HEK293T (cell line): Measurements from ENCODE around the gene BRAF.

Experiments used
- CTCF ChIA-PET: fragments of 350-600 bp; formaldehyde crosslinking; extraction: SDS; loops from one replicate; lab custom pipeline; 2021; ENCODE audit warnings: antibody characterized with exemption, inconsistent platforms; lab: Yijun Ruan, JAX
- POLR2A ChIA-PET: fragments of 350-600 bp; formaldehyde crosslinking; extraction: SDS; loops from one replicate; lab custom pipeline; 2020; ENCODE audit warnings: antibody characterized with exemption, inconsistent platforms; lab: Yijun Ruan, JAX
- DNase-seq: peaks from one replicate; pipeline ENCODE4 v3.0.0; 2012; ENCODE audit warnings: mixed read lengths; ENCODE audit errors: extremely low spot score
- ARNT ChIP-seq: fragments of 450-650 bp; IDR thresholded peaks from 2 replicates; pipeline ENCODE4 v1.6.1; 2017; ENCODE audit warnings: mild to moderate bottlenecking
- BHLHE40 ChIP-seq: fragments of 450-650 bp; IDR thresholded peaks from 2 replicates; pipeline ENCODE4 v1.6.1; 2016; ENCODE audit warnings: mild to moderate bottlenecking, moderate library complexity, borderline replicate concordance
- CTBP1 ChIP-seq: fragments of 450-650 bp; IDR thresholded peaks from 2 replicates; pipeline ENCODE4 v1.6.1; 2016; ENCODE audit warnings: borderline replicate concordance
- ELF4 ChIP-seq: fragments of 450-650 bp; IDR thresholded peaks from 2 replicates; pipeline ENCODE4 v1.6.1; 2017; ENCODE audit warnings: antibody characterized with exemption
- FOXA1 ChIP-seq: fragments of 450-650 bp; IDR thresholded peaks from 2 replicates; pipeline ENCODE4 v1.6.1; 2016; ENCODE audit warnings: mild to moderate bottlenecking
- FOXK2 ChIP-seq: fragments of 450-650 bp; IDR thresholded peaks from 2 replicates; pipeline ENCODE4 v1.6.1; 2016; ENCODE audit warnings: mild to moderate bottlenecking
- FOXM1 ChIP-seq: fragments of 450-650 bp; IDR thresholded peaks from 2 replicates; pipeline ENCODE4 v1.6.1; 2017; ENCODE audit warnings: mild to moderate bottlenecking, borderline replicate concordance
- HDGF ChIP-seq: fragments of 450-650 bp; IDR thresholded peaks from 2 replicates; pipeline ENCODE4 v1.6.1; 2017; ENCODE audit warnings: antibody characterized with exemption, borderline replicate concordance
- L3MBTL2 ChIP-seq: fragments of 450-650 bp; conservative IDR thresholded peaks from 2 replicates; pipeline ENCODE4 v1.6.1; 2016; ENCODE audit warnings: mild to moderate bottlenecking
- LEF1 ChIP-seq: fragments of 450-650 bp; IDR thresholded peaks from 2 replicates; pipeline ENCODE4 v1.6.1; 2017; ENCODE audit warnings: mild to moderate bottlenecking, borderline replicate concordance
- NFRKB ChIP-seq: fragments of 450-650 bp; IDR thresholded peaks from 2 replicates; pipeline ENCODE4 v1.6.1; 2016; ENCODE audit warnings: mild to moderate bottlenecking, moderate library complexity
- PKNOX1 ChIP-seq: fragments of 450-650 bp; IDR thresholded peaks from 2 replicates; pipeline ENCODE4 v1.6.1; 2016
- SP1 ChIP-seq: fragments of 450-650 bp; IDR thresholded peaks from 2 replicates; pipeline ENCODE4 v1.6.1; 2017
- SUZ12 ChIP-seq: fragments of 450-650 bp; IDR thresholded peaks from 2 replicates; pipeline ENCODE4 v1.6.1; 2016; ENCODE audit warnings: mild to moderate bottlenecking
- TARDBP ChIP-seq: fragments of 450-650 bp; IDR thresholded peaks from 2 replicates; pipeline ENCODE4 v1.6.1; 2016
- ZNF384 ChIP-seq: fragments of 450-650 bp; IDR thresholded peaks from 2 replicates; pipeline ENCODE4 v1.6.1; 2016

The BRAF gene

GRCh38 chr7:140691376-140692045 is 233.2 kb downstream of the BRAF start:
- no peak for DNase-seq
- POLR2A ChIA-PET, result no interaction called here
- CTCF ChIA-PET, result interaction anchor here (1.3 kb wide), 1 partner anchor 16 kb away, joined by 3 read pairs; no protein-coding TSS in a partner anchor
- TF ChIP-seq HDGF (no peak), ZNF384 (no peak), SUZ12 (no peak), L3MBTL2 (no peak), NFRKB (no peak)

GRCh38 chr7:140689199-140690152 is 235.3 kb downstream of the BRAF start:
- no peak for TF ChIP-seq ARNT
- TF ChIP-seq SP1, result no peak
- TF ChIP-seq BHLHE40, result no peak
- TF ChIP-seq HDGF, result no peak
- ChIA-PET CTCF (interaction anchor here (0.7 kb wide), 1 partner anchor 34 kb away, joined by 3 read pairs; no protein-coding TSS in a partner anchor), POLR2A (no interaction called here)
- no peak for DNase-seq

- DNase-seq, result no peak
- ChIA-PET POLR2A (no interaction called here), CTCF (no interaction called here)
- no peak for TF ChIP-seq PKNOX1
- TF ChIP-seq FOXM1, result no peak
- no peak for TF ChIP-seq SUZ12
- TF ChIP-seq TARDBP, result no peak
- TF ChIP-seq NFRKB, result no peak
- TF ChIP-seq L3MBTL2, result no peak
- no peak for TF ChIP-seq FOXA1
- TF ChIP-seq CTBP1, result no peak
- TF ChIP-seq HDGF, result no peak
Observed at GRCh38 chr7:140688341-140688740, 236.4 kb downstream of the BRAF start.

GRCh38 chr7:140686921-140687320 is 237.8 kb downstream of the BRAF start:
- TF ChIP-seq PKNOX1 (no peak), ELF4 (no peak), HDGF (no peak), TARDBP (no peak), ARNT (no peak), ZNF384 (no peak), LEF1 (no peak), FOXA1 (no peak)
- no peak for DNase-seq
- POLR2A ChIA-PET, result interaction anchor here (1.9 kb wide), 1 partner anchor 12 kb away, joined by 9 read pairs; no protein-coding TSS in a partner anchor
- CTCF ChIA-PET, result interaction anchor here (0.5 kb wide), 1 partner anchor 327 kb away, joined by 3 read pairs; no protein-coding TSS in a partner anchor

- ChIA-PET POLR2A (interaction anchor here (1.2 to 1.9 kb wide), 2 partner anchors 10 to 11 kb away, joined by 4 to 9 read pairs; no protein-coding TSS in a partner anchor), CTCF (interaction anchor here (1.7 kb wide), 1 partner anchor 11 kb away, joined by 5 read pairs; no protein-coding TSS in a partner anchor)
- DNase-seq, result no peak
- TF ChIP-seq ZNF384, result no peak
- TF ChIP-seq BHLHE40, result no peak
- TF ChIP-seq ARNT, result no peak
- no peak for TF ChIP-seq FOXK2
- TF ChIP-seq CTBP1, result no peak
- TF ChIP-seq SUZ12, result no peak
- TF ChIP-seq L3MBTL2, result no peak
- TF ChIP-seq SP1, result no peak
- TF ChIP-seq NFRKB, result no peak
- no peak for TF ChIP-seq ELF4
- TF ChIP-seq LEF1, result no peak
- no peak for TF ChIP-seq HDGF
- no peak for TF ChIP-seq FOXA1
- TF ChIP-seq FOXM1, result no peak
- TF ChIP-seq PKNOX1, result no peak
- no peak for TF ChIP-seq TARDBP
Observed at GRCh38 chr7:140685407-140686087, 239.2 kb downstream of the BRAF start.
